Small intestine (tissue), 7 donors: Measurements from ENCODE around the gene ABCD3. TPM values are rescaled to one million over a fixed set of nuclear protein-coding genes. Genes with fewer than 3 reads are reported as not detected.

Experiments
- DNase-seq, 2 donors: peaks; one replicate each; pipeline versions ENCODE4 v3.0.0 to v3.0.0-alpha.2; 2013
- FAIRE-seq: peaks from 2 replicates; lab custom pipeline; 2012; peaks lifted over from hg19 to GRCh38; lab: Jason Lieb, UNC
- H3K27ac ChIP-seq, 3 donors: one replicate each; pipeline ENCODE4 v1.5.1; 2013; ENCODE audit warnings: low read length in 2 of 3, mild to moderate bottlenecking in 2 of 3, control low read depth in 1 of 3, inconsistent platforms in 1 of 3, low read depth in 1 of 3, moderate library complexity in 1 of 3
- H3K27me3 ChIP-seq, 3 donors: one replicate each; pipeline ENCODE4 v1.6.1; 2013; ENCODE audit warnings: low read length in 3 of 3, inconsistent platforms in 1 of 3; ENCODE audit not compliant: control insufficient read depth in 3 of 3, insufficient read depth in 3 of 3
- H3K36me3 ChIP-seq, 3 donors: one replicate each; pipeline ENCODE4 v1.6.1; 2013; ENCODE audit warnings: low read length in 3 of 3, inconsistent platforms in 1 of 3, low read depth in 1 of 3, mild to moderate bottlenecking in 1 of 3, moderate library complexity in 1 of 3; ENCODE audit not compliant: control insufficient read depth in 3 of 3, insufficient read depth in 2 of 3
- H3K4me1 ChIP-seq, 3 donors: one replicate each; pipeline ENCODE4 v1.6.1; 2013; ENCODE audit warnings: low read length in 2 of 3, inconsistent platforms in 1 of 3, low read depth in 1 of 3, mild to moderate bottlenecking in 1 of 3, moderate library complexity in 1 of 3; ENCODE audit not compliant: control insufficient read depth in 3 of 3, insufficient read depth in 2 of 3
- H3K4me3 ChIP-seq, 3 donors: one replicate each; pipeline ENCODE4 v1.5.1; 2013; ENCODE audit warnings: low read length in 3 of 3, control low read depth in 1 of 3, inconsistent platforms in 1 of 3, low read depth in 1 of 3, mild to moderate bottlenecking in 1 of 3, moderate library complexity in 1 of 3
- H3K9me3 ChIP-seq, 2 donors: one replicate each; pipeline ENCODE4 v1.6.1; 2013; ENCODE audit warnings: low read depth in 1 of 2, low read length in 1 of 2; ENCODE audit not compliant: control insufficient read depth in 2 of 2, insufficient read depth in 1 of 2
- WGBS, 3 donors: extraction: QIAGEN DNeasy Blood & Tissue Kit; methylation state at CpG; one replicate each; pipeline ENCODE4 v1.1.7; 2013; 5-methylcytosine and 5-hydroxymethylcytosine counted together
- polyA plus RNA-seq, 4 donors: library from polyadenylated mRNA; stranded (reverse) in 3 of 4; unstranded in 1 of 4; fragments of 200-250 nt in 3 of 4; fragments of 120-200 nt in 1 of 4; gene quantifications; one replicate each; pipeline versions ENCODE4 v1.2.1 to v1.2.3, GENCODE V29; 2013
- donor health status: healthy with polysubstance abuse.
- donor health status: control.
- donor health status: control.
- donor health status: Bipolar disorder and iron deficiency.
- donor health status: healthy.

Gene ABCD3
- polyA plus RNA-seq, 4 donors: 31.3 to 58.6 (median 38.2) TPM

GRCh38 chr1:94399453-94399852 lies 18.7 kb upstream of the ABCD3 start:
- Histone ChIP-seq H3K27ac (no peak overlapping the region), H3K4me3 (no peak overlapping the region), H3K9me3 (no peaks in the 10 kb centered on the region), H3K36me3 (no peaks in the 10 kb centered on the region), H3K27me3 (peaks cover 0 to 3% (median 0%) of the 10 kb centered on the region in 3 donors), H3K4me1 (peaks cover 0 to 4% (median 0%) of the 10 kb centered on the region in 3 donors)
- WGBS, 3 donors: 79 to 85% (median 85%) methylated on average over 3 of the region's 3 CpGs
- FAIRE-seq (no peak), DNase-seq (no peak)

GRCh38 chr1:94401206-94401605 lies 17.0 kb upstream of the ABCD3 start:
- DNase-seq: no peak
- FAIRE-seq: no peak
- WGBS, 3 donors: 92 to 96% (median 95%) methylated on average over 4 of the region's 4 CpGs

GRCh38 chr1:94406446-94406845 lies 11.7 kb upstream of the ABCD3 start:
- Histone ChIP-seq H3K27me3 (no peaks in the 10 kb centered on the region), H3K4me3 (no peak overlapping the region), H3K9me3 (no peaks in the 10 kb centered on the region), H3K36me3 (no peaks in the 10 kb centered on the region), H3K4me1 (no peaks in the 10 kb centered on the region), H3K27ac (no peak overlapping the region)
- 83 to 89% (median 84%) methylated on average over 4 of the region's 4 CpGs for WGBS, 3 donors
- FAIRE-seq (no peak), DNase-seq (no peak)

More at GRCh38 chr1:94401206-94401605, 17.0 kb upstream of the ABCD3 start:
- no peak overlapping the region for H3K27ac ChIP-seq
- no peaks in the 10 kb centered on the region for H3K4me1 ChIP-seq
- no peaks in the 10 kb centered on the region for H3K36me3 ChIP-seq
- H3K27me3 ChIP-seq: peaks cover 0 to 3% (median 0%) of the 10 kb centered on the region in 3 donors
- no peaks in the 10 kb centered on the region for H3K9me3 ChIP-seq
- H3K4me3 ChIP-seq: no peak overlapping the region

- Histone ChIP-seq H3K27ac (no peak overlapping the region), H3K4me3 (no peak overlapping the region), H3K36me3 (no peaks in the 10 kb centered on the region), H3K9me3 (no peaks in the 10 kb centered on the region), H3K4me1 (no peaks in the 10 kb centered on the region), H3K27me3 (no peaks in the 10 kb centered on the region)
- WGBS, 3 donors: 84 to 93% (median 88%) methylated on average over 6 to 8 of the region's 8 CpGs
- FAIRE-seq (no peak), DNase-seq (no peak)
These were observed 9.9 kb upstream of the ABCD3 start for GRCh38 chr1:94408104-94408830.

GRCh38 chr1:94411237-94411636 lies 7.0 kb upstream of the ABCD3 start:
- Histone ChIP-seq H3K27me3 (no peaks in the 10 kb centered on the region), H3K9me3 (no peaks in the 10 kb centered on the region), H3K4me3 (no peak overlapping the region), H3K36me3 (no peaks in the 10 kb centered on the region), H3K4me1 (no peaks in the 10 kb centered on the region), H3K27ac (no peak overlapping the region)
- FAIRE-seq (no peak), DNase-seq (no peak)
- WGBS, 3 donors: 32 to 56% (median 45%) methylated on average over 1 of the region's 1 CpG

GRCh38 chr1:94413311-94413710 lies 4.9 kb upstream of the ABCD3 start:
- Histone ChIP-seq H3K27me3 (no peaks in the 10 kb centered on the region), H3K36me3 (no peaks in the 10 kb centered on the region), H3K27ac (no peak overlapping the region), H3K4me1 (peaks cover 0 to 6% (median 0%) of the 10 kb centered on the region in 3 donors), H3K9me3 (no peaks in the 10 kb centered on the region), H3K4me3 (no peak overlapping the region)
- WGBS, 3 donors: 73 to 96% (median 95%) methylated on average over 2 of the region's 2 CpGs
- DNase-seq (no peak), FAIRE-seq (no peak)

- Histone ChIP-seq H3K4me3 (peak overlapping the region; percentile 37 to 67 (median 64)), H3K36me3 (no peaks in the 10 kb centered on the region), H3K27ac (peak overlapping the region; percentile 78 to 97 (median 91)), H3K9me3 (no peaks in the 10 kb centered on the region), H3K4me1 (peaks cover 0 to 10% (median 3%) of the 10 kb centered on the region in 3 donors), H3K27me3 (no peaks in the 10 kb centered on the region)
- DNase-seq (peak; percentile 62 to 72), FAIRE-seq (no peak)
- 22 to 38% (median 33%) methylated on average over 15 of the region's 15 CpGs for WGBS, 3 donors
These were observed 1.1 kb upstream of the ABCD3 start for GRCh38 chr1:94416901-94417727.

GRCh38 chr1:94417728-94417977 lies 536 bp upstream of the ABCD3 start:
- WGBS, 3 donors: 5 to 7% (median 7%) methylated on average over 9 of the region's 9 CpGs
- no peaks in the 10 kb centered on the region for H3K27me3 ChIP-seq
- DNase-seq (no peak), FAIRE-seq (no peak)
- no peaks in the 10 kb centered on the region for H3K36me3 ChIP-seq
- peaks cover 0 to 10% (median 4%) of the 10 kb centered on the region in 3 donors for H3K4me1 ChIP-seq
- H3K27ac ChIP-seq: peak overlapping the region; percentile 78 to 97 (median 91)
- H3K9me3 ChIP-seq: no peaks in the 10 kb centered on the region
- H3K4me3 ChIP-seq: peak overlapping the region; percentile 37 to 67 (median 64)
